ENCODE data around the gene ATP2B3. TPM values are rescaled to one million over a fixed set of nuclear protein-coding genes. Genes with fewer than 3 reads are reported as not detected.

ATP2B3 gene
- total and polyA plus RNA-seq, 2 donors (not counting 3 experiments of a cell fraction or from before 2014, with no cell fraction given), result 0.01 to 0.07 TPM

GRCh38 chrX:153505361-153505760, 12.1 kb upstream of the ATP2B3 start:
- no peaks in the 10 kb centered on the region for H3K9me3 ChIP-seq (replicated peaks; ENCODE audit: control insufficient read depth, insufficient read depth, low read length)
- no peaks in the 10 kb centered on the region for H3K79me2 ChIP-seq (ENCODE audit: control insufficient read depth, insufficient read depth, low read length)
- no peak overlapping the region for H3K9ac ChIP-seq (replicated peaks; ENCODE audit: extremely low read depth, insufficient read depth, low read length)
- H3K4me2 ChIP-seq (ENCODE audit: insufficient read depth, low read length), result no peak overlapping the region
- no peaks in the 10 kb centered on the region for H3K27me3 ChIP-seq (ENCODE audit: control insufficient read depth in 2 of 2, insufficient read depth in 2 of 2, low read length in 2 of 2)
- FAIRE-seq (no peak), DNase-seq (ENCODE audit: low read depth, low spot score) (no peak)
- H3K9me1 ChIP-seq (replicated peaks; ENCODE audit: control insufficient read depth, extremely low read depth, insufficient read depth, low read length), result no peaks in the 10 kb centered on the region
- H3K27ac ChIP-seq (ENCODE audit: insufficient read depth, low read depth, low read length), result no peak overlapping the region
- no peak overlapping the region for H2AFZ ChIP-seq (ENCODE audit: low read depth, low read length)
- BruUV-seq (replicated peaks), result no TSS peak
- peaks cover 0 to 43% of the 10 kb centered on the region in 2 experiments for H3K36me3 ChIP-seq (ENCODE audit: control insufficient read depth in 2 of 2, extremely low read depth in 1 of 2, insufficient read depth in 2 of 2, low read length in 2 of 2)
- dilution Hi-C loops (cut with MboI; ENCODE audit: extremely low pct_ligation_motif_present, low sequenced_read_pairs) (no loop called here), intact Hi-C loops (cut with micrococcal nuclease) (loop anchor here (5.0 kb wide), 1 partner anchor 563 kb away; no protein-coding TSS in a partner anchor)
- CTCF ChIA-PET, result interaction anchor here (3.6 to 8.2 kb wide), 2 partner anchors 34 to 44 kb away, joined by 55 to 146 read pairs; partner anchors contain the start of gene HAUS7
- no peaks in the 10 kb centered on the region for H3K4me1 ChIP-seq (ENCODE audit: control insufficient read depth, extremely low read depth, insufficient read depth, low read length)
- TF ChIP-seq JUN (IDR thresholded peaks at IDR 0.05; ENCODE audit: borderline replicate concordance, insufficient read depth, insufficient read length, low read depth) (no peak), MYC (IDR thresholded peaks at IDR 0.05; ENCODE audit: low read depth, low read length) (no peak), POLR2AphosphoS5 (IDR thresholded peaks at IDR 0.05; ENCODE audit: insufficient read depth, low read depth, low read length) (no peak), FOS (IDR thresholded peaks at IDR 0.05; ENCODE audit: borderline replicate concordance, insufficient read depth, low read length) (no peak), MAX (IDR thresholded peaks at IDR 0.05; ENCODE audit: insufficient read depth, insufficient read length) (no peak), EZH2 (IDR thresholded peaks at IDR 0.05; ENCODE audit: borderline replicate concordance, low read depth, low read length, severe bottlenecking) (no peak), GATA2 (IDR thresholded peaks at IDR 0.05; ENCODE audit: insufficient read depth, insufficient read length, low read depth, low read length) (no peak), CTCF (IDR thresholded peaks at IDR 0.05; ENCODE audit: extremely low read depth in 1 of 2, insufficient read depth in 1 of 2, low read depth in 1 of 2, low read length in 2 of 2) (no peak), POLR2A (IDR thresholded peaks at IDR 0.05; ENCODE audit: low read depth, low read length) (no peak)
- H4K20me1 ChIP-seq (replicated peaks; ENCODE audit: control insufficient read depth, extremely low read depth, insufficient read depth, low read length), result no peaks in the 10 kb centered on the region
- POLR2A ChIA-PET, result no interaction called here
- H3K4me3 ChIP-seq (replicated peaks in 1 of 3; ENCODE audit: insufficient read depth in 1 of 3, low read depth in 1 of 3, low read length in 3 of 3), result no peak overlapping the region
